Ovary (tissue), 3 donors: ENCODE results near the gene NELFB.

Experiments used
- POLR2A ChIP-seq: fragments of 450-650 bp; IDR thresholded peaks from one replicate; pipeline ENCODE4 v1.6.1; 2017; ENCODE audit warnings: antibody characterized with exemption, mild to moderate bottlenecking, moderate library complexity
- TF ChIP-seq, protein P1 (sequence below), 3 donors: fragments of 450-650 bp in 2 of 3; fragments of 200-600 bp in 1 of 3; IDR thresholded peaks; one replicate each; pipeline versions ENCODE4 v1.5.1 to v1.8.0; 2016 to 2022; ENCODE audit warnings: antibody characterized with exemption in 3 of 3, mild to moderate bottlenecking in 1 of 3
- donor health status: DM: no; HTN: no; CAD: no.

DNA sequence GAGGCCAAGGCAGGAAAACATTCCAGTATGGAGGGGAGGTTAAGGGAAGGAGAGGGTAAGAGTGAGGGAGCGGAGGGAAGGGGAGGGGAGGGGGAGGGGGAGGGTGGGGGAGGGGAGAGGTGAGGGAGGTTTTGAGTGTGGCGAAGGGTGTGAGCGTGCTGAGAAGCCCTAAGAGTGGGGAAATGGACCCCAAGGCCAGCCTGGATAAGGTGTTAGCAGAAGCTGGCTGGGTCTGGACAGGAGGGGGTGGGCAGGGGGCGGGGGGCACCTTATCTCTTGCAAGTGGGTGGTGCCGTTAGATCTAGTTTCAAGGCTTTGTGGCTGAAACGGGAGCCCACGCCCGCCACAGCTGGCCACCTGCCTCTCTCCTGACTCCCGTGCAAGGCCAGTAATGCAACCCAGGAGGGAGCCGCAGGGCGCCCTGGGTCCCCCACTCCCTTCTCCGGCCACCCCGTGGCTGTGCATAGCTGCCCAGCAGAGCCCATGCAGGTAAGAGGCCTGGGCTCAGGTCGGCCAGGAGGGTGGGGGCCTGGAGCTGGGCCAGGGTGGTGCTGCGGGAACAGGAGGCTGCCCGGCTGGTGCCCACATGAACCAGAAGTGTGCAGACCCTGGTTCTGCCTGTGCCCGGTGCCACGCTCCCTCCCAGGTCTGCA, 27.1 kb upstream of the NELFB start:
- TF ChIP-seq, protein P1, sequence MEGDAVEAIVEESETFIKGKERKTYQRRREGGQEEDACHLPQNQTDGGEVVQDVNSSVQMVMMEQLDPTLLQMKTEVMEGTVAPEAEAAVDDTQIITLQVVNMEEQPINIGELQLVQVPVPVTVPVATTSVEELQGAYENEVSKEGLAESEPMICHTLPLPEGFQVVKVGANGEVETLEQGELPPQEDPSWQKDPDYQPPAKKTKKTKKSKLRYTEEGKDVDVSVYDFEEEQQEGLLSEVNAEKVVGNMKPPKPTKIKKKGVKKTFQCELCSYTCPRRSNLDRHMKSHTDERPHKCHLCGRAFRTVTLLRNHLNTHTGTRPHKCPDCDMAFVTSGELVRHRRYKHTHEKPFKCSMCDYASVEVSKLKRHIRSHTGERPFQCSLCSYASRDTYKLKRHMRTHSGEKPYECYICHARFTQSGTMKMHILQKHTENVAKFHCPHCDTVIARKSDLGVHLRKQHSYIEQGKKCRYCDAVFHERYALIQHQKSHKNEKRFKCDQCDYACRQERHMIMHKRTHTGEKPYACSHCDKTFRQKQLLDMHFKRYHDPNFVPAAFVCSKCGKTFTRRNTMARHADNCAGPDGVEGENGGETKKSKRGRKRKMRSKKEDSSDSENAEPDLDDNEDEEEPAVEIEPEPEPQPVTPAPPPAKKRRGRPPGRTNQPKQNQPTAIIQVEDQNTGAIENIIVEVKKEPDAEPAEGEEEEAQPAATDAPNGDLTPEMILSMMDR (IDR thresholded peaks at IDR 0.05): no peak
- TF ChIP-seq POLR2A: no peak
